ENCODE measurements around the gene HSPBP1.
A peak's percentile ranks its signal among the peaks of the same experiment; 100 is the strongest.

Gene HSPBP1

DNA sequence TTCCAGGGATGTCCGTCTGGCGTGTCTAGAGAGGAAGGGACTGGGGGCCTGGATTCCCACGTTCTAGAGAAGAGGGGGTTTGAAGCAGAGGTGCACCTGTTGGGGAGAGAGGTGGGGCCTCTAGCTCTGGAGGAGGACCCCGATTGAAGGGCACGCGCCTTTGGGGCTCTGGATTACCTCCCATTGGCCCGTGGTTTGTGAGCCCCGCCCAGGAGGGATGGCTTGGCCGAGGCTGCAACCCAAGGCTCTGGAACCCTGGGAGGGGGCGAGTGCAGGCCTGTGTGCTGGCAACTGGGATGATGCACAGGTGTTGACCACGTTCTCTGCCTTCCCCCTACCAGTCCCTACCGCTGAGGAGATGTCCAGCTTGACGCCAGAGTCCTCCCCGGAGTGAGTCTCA is 25.1 kb upstream of the HSPBP1 start:
- DNase-seq (ENCODE audit: low spot score), result no peak

DNA sequence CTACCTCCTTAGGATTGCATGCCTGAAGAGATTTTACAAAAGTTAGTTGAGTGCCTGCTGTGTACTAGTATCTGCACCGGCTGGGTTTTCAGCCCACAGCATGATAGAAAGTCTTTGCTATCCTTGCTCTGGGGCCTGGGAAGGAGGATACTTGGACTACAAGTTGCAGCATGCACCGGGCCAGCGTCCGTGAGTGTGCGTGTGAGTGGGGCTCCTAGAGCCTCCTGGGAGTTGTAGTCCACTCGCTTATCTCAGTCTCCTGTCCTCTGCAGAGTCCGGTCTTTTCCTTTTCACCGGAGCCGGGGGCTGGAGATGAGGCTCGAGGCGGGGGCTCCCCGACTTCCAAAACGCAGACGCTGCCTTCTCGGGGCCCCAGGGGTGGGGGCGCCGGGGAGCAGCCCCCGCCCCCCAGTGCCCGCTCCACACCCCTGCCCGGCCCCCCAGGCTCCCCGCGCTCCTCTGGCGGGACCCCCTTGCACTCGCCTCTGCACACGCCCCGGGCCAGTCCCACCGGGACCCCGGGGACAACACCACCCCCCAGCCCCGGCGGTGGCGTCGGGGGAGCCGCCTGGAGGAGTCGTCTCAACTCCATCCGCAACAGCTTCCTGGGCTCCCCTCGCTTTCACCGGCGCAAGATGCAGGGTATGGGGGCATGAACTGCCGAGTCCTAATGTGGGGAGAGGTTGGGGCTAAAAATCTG is 24.5 kb upstream of the HSPBP1 start:
- no peak for DNase-seq (ENCODE audit: low spot score)

DNA sequence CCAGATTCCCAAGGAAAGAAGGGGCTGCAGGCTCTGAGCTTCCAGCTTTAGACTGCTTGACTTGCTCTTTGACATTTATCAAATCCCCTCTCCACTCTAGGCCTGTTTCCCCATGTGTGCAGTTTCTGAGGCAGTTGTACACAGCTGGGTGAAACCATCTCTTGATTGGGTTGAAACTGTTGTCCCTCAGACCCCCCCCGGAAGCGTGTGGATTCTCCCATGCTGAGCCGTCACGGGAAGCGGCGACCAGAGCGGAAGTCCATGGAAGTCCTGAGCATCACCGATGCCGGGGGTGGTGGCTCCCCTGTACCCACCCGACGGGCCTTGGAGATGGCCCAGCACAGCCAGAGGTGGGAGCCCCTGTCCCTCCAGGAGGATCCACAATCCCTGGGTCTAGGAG is 23.6 kb upstream of the HSPBP1 start:
- no peak for DNase-seq (ENCODE audit: low spot score)

DNA sequence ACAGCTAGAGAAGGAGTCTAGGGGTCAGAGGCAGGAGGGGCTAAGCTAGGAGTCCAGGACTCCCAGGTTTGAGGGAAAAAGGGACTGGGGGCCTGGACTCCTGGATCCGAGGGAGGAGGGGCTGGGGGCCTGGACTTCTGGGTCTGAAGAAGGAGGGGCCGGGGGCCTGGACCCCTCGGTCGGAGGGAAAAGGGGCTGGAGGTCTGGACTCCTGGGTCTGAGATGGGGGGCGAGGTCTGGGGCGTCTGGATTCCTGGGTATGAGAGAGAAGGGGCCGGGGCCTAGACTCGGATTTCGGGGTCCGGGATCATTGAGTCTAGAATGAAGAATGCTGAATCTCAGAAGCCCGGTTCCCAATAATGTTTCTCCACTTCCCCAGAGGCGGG is 22.4 kb upstream of the HSPBP1 start:
- no peak for DNase-seq (ENCODE audit: low spot score)

DNA sequence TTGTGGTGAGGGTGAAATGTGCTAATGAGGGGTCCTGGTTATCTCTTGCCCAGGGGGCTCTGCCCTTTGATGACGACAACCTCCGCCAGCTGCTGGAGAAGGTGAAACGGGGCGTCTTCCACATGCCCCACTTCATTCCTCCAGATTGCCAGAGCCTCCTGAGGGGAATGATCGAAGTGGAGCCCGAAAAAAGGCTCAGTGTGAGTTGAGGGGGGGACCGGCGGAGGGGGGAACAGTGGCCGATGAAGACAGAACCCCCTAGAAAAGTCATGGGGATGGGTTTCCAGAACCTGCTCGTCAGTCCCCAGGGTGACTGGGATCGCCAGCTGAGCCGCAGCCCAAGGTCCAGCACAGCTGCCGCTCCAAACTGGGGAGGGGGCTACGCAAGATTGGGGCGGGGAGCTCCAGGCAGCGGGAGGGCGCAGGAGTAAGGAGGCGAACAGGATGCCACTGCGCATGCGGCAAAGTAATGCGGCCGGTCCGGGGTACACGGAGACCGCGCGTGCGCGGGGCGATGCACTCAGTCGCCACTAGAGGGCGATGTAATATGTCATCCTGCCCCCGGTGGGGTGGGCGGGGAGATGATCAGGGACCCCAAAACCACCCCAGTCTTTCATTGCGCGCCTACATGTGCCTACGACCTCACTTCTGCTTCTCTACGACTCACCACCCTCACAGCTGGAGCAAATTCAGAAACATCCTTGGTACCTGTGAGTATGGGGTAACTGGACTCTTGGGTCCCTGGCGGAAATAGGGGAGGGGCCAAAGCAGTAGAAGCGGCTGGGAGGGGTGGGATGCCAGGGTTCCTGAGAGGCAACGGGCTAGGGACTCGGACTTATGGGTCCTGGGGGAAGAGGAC is 21.8 kb upstream of the HSPBP1 start:
- DNase-seq (ENCODE audit: low spot score), result peak; percentile 70

DNA sequence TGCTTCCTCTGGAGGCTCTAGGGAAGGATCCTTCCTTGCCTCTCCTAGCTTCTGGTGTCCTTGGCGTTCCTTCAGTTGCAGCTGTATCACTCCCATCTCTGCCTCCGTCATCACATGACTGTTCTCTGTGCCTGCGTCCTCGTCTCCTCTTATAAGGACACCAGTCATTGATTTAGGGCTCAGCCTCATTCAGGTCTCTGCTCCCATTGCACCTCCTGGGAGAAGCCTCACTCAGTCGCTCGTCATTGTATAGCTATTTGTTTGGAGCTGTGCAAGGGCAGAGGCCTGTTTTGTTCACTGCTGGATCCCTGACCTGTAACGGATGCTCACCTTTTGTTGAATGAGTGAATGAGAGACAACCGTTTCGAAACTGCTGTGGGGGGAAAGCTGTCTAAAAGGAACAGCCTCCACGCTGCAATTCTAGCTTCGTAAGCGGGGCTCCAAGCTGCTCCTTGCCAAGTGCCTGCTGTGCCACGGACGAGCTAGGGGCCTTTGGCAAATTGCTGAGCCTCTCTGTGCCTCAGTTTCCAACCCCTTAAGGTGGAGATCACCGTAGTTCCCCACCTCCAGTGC is 21.1 kb upstream of the HSPBP1 start:
- DNase-seq (ENCODE audit: low spot score), result peak; percentile 59

DNA sequence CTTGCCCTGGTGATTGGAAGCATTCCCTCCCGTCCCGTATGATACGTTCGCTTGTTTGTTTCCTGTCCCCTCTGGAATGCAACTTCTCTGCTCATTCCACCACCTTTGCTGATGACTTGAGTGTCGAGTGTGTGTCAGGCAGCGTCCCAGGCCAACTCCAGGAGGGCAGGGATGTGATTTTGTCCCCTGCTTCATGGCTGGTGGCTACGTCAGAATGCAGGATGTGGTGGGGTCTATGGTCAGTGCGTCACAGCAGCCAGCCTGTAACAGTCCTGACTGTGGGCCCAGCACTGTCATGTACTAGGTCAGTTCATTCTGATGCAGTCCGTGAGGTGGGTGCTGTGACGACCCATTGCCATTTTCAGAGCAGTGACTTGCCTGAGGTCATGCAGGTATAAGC is 20.1 kb upstream of the HSPBP1 start:
- no peak for DNase-seq (ENCODE audit: low spot score)

DNA sequence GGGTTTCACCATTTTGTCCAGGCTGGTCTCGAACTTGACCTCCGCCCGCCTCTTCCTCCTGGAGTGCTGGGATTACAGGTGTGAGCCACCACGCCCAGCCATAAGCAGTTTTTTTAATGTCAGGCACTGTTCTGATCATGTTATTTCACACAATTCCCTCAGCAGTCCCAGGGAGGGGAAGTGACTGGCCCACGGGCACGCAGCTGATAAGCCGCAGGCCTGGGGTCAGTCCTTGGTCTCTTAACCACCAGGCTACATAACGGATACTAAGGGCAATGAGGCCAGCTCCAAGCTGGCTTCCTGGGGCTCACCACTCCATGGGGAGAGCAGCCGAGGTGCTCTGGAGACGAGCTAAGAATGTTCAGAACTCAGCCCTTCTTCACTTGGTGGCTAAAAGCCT is 17.4 kb upstream of the HSPBP1 start:
- DNase-seq (ENCODE audit: low spot score), result no peak

DNA sequence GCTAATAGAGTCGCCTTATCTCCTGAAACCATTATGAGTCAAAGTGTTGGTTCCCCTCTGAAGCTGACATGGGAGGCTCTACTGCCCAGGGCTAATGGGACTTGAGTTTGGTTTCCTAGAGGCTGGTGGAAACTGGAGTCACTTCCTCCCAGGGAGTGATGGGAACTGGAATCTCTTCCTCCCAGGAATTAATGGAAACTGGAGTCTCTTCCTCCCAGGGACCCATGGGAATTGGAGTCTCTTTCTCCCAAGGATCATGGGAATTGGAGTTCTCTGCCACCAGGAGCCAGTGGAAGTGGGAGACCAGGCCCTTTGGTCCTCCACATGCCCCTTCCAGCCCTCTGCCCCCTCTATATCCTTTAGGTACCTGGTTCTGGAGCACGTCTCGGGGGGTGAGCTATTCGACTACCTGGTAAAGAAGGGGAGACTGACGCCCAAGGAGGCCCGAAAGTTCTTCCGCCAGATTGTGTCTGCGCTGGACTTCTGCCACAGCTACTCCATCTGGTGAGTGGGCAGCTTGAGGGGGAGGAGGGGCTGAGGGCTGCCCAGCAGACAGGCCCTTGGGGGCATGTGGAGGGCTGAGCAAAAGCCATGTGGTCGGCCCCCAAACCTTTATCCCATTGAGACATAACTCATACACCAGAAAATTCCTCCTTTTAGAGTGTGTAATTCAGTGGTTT is 9.3 kb upstream of the HSPBP1 start:
- DNase-seq (ENCODE audit: low spot score), result no peak

DNA sequence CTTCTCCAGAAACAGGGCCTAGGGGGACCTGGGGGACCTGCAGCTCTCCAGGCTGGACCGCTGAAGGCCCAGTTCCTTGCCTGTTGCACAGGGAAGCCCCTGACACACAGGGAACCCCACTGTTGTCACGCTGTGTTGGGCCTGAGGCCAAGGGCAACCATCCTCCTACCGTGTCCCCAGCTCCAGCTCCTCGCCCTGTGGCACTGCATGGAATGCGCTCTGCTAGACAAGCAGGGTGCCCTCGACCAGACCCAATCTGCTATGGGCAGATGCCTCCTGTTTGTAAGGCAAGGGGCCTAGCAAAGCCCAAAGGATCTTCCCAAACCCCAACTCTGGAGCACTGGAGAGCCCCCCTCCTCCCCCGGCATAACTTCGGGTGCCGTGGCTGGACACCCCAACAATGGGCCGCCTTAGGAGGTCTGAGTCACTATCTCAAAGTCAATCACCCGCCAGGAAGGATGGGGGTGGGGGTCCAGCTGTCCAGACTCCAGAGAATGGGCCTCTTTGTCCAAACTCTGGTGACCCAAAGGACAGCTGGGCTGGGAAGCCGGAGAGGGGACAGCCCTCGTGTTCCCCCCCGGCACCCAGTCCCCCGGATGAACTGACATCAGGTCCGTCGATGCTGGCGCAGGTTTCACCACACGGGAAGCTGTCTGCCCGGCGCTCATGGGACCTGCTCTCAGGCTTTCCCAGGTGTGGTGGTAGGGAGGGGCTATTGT is 7.6 kb upstream of the HSPBP1 start:
- peak; percentile 96 for DNase-seq (ENCODE audit: low spot score)

DNA sequence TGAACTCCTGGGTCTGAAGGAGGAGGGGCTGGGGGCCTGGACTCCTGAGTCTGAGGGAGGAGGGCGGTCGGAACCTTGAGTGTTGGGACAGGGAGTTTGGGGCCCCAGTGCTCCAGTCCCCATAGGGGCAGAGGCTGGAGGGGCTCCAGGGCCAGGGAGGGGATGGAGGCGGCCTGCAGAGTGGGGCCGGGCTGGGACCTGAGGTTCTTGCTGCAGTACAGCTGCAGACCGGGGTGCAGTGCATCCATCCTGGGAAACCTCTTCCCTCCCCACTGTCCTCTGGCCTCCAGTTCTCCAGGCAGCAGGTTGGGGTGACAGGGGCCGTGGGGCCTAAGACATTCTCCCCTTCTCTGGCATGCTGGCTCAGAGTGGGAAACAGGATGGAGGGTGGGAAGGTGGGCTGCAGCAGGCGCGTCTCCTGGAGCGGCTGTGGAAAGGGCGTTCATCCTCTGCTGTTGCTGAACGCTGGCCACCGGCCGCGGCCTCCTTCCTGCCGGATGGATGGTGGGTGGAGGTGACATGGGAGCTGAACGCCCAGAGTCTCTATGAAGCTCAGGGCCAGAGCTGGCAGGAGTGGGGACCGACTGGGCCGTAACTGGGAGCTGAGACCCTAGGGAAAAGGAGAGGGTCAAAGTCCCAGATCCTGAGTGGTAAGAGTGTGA is 5.5 kb upstream of the HSPBP1 start:
- DNase-seq (ENCODE audit: low spot score), result no peak

DNA sequence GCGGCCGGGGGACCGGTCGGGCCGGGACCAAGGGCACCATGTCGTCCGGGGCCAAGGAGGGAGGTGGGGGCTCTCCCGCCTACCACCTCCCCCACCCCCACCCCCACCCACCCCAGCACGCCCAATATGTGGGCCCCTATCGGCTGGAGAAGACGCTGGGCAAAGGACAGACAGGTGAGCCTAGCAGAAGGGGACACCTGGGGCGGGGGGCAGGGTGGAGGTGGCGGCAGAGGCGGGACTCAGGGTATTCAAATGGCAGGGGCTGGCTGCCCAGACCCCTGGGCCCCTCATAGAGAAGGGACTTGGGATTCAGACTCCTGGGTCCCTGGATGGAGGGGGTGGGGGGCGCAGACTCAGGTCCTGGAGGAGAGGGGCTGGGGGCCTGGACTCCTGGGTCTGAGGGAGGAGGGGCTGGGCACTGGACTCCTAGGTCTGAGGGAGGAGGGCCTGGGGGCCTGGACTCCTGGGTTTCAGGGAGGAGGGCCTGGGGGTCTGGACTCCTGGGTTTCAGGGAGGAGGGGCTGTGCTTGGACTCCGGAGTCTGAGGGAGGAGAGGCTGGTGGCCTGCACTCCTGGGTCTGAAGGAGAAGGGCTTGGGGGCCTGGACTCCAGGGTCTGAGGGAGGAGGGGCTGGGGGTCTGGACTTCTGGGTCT is 4.6 kb upstream of the HSPBP1 start:
- DNase-seq (ENCODE audit: low spot score), result no peak

DNA sequence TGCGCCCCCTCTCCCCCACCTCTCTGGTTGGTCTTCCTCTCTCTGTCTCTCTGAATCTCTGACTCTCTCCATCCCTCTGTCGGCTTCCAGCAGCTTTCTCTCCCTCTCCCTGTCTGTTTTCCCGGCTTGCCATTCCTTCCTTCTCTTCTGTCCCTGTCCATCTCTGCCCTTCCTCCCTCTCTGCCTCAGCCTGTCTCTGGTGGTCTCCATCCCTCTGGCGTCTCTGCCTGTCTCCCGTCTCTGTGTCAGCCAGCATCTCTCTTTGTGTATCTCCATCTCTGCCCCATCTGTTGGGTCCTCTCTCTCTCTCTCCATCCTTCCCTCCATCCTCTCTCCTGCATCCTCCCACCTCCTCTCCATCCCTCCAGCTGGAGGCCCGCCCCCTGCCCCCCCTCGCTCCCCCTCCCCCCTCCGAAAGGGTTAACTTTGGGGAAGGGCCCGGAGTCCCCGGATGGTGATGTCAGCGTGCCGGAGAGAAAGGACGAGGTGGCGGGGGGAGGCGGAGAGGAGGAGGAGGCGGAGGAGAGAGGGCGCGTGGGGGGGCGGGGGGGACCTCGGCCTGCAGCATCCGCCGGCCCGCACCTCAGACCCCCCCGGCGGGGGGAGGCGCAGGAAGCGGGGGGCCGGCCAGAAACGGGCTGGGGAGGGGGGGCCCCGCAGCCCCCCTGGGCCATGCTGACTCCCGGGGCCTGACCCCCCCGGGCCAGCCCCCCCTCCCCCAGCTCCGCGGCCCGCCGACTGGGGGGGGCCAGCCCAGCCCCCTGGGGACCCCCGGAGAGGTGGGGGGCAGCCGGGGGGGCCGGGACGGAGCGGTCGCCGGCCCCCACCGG is 3.9 kb upstream of the HSPBP1 start, which contains the start of gene BRSK1:
BRSK1 (plus strand) TSS at position 450 of the 830 bp plus-strand sequence. CDS start 446 bp downstream, outside the sequence.
- DNase-seq (ENCODE audit: low spot score), result peak; percentile 57

DNA sequence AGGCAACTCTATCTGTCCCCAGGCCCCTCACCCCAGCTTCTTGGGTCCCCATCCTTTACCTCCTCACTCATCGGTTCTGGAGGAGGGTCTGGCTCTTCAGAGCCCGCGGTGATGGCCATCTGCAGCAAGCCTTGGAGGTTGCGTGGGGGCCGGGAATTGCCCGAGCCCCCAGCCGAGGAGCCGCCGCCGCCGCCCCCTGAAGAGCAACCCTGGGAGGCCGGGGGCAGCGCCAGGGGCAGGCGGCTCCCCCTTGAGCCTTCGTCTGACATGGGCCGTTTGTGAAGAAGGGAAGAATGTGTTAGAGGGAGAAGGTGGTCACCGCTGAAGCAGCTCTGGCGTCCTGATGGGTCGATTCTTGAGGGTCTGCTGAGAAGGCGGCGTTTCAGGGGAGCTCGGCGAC is 570 bp downstream of the HSPBP1 start:
- no peak for DNase-seq (ENCODE audit: low spot score)

DNA sequence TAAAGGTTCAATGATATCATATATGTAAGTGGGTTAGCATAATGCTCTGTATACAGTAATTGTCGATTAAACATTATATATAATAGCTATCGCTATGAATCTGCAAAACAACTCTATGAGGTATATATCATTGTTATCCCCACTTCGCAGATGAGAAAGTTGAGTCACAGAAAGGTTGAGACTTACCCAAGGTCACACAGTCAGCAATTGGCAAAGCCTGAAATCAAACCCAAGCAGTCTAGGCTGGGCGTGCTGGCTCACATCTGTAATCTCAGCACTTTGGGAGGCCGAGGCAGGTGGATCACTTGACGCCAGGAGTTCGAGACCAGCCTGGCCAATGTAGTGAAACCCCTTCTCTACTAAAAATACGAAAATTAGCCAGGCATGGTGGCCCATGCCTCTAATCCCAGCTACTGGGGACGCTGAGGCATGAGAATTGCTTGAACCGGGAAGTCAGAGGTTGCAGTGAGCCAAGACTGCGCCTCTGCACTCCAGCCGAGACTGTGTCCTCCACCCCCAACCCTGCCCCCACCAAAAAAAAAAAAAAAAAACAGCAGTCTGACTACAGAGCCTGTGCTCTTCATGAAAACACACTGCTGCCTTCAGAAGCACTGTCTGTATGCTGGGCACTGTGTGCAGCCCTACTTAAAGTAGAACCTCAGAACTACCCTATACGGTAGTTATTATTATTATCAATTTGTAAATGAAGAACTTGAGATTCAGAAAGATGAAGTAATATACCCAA is 1.3 kb downstream of the HSPBP1 start:
- DNase-seq (ENCODE audit: low spot score), result no peak

DNA sequence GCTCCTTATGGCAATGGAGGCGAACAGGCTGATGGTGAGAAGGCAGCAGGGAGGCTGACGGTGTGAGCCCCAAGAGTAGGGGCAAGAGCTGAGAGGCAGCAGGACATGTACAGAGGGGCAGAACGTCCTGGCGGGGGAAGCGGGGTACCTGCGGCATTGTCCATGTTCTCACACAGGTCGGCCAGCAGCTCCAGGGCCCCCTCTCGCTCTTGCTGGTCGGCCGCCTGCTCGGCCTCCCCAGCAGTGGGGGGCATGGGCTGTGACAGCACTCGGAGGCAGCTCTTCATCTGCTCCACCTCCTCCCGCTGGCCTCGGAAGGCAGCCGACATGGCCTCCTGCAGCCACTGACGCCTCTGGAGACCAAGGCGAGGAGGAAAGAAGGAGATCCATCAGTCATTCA is 2.4 kb downstream of the HSPBP1 start:
- no peak for DNase-seq (ENCODE audit: low spot score)

DNA sequence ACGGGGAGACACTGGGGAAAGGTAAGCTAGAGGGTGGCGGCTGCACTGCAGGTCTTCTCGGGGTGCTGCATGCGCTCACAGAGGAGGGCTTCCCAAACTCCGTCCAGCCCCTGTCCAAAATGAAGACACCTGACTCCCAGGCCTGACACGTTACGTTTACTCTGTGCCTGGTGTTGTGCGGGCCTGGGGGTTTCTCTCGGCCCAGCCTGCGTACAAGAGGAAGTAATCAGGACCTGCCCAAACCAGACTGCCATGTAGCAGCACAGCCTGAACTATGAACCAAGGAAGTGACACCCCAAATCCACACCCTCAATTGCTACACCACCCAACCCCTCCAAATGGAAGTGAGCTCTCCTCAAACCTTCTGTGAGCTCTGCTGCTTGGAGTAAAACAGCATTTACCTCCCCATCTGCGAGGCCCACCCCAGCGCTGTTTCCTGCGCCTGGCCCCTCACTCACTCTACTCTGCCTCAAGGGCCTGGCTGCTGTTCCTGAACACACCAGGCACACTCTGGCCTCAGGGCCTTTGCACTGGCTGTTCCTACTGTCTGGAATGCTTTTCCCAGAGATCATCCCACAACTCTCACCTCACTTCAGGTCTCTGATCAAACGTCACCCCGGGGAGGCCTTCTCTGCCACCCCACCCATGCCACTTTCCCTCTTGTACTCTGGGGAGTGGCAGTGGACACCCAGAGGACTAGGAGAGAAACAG is 3.0 kb downstream of the HSPBP1 start:
- no peak for DNase-seq (ENCODE audit: low spot score)

Data from pons (tissue), 1 donor.